ENCODE data around the gene IL18.
A peak's percentile ranks its signal among the peaks of the same experiment; 100 is the strongest.
"Not testable (repeated sequence)": the region's sequence is repeated elsewhere in the genome, so short reads cannot be mapped to it uniquely, and the experiment has no call there.

The IL18 gene

DNA sequence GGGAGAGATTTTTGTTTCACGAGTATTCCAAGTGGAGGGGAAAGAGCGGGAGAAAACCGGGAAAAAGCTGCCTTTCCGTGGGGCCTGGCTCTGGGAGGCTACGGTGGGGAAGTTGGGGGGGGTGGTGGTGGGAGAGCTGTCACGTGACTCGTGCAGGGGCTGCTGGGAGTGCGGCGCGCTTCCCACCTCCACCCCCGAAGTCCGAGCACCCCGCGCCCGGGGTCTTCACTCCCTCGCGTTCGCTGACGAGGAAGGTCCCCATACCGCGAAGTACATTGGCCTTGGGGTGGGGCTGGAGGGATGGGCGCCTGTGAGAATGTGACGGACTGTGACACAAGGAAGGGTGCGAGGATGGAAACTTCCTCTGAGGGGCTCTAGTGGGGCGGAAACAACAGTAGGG is 3.3 kb upstream of the IL18 start, which contains the start of gene TEX12:
Gene TEX12 (plus strand): TSS at position 228 of the 400 bp plus-strand sequence. CDS start 1,897 bp downstream, outside the sequence.
- no peak for DNase-seq

DNA sequence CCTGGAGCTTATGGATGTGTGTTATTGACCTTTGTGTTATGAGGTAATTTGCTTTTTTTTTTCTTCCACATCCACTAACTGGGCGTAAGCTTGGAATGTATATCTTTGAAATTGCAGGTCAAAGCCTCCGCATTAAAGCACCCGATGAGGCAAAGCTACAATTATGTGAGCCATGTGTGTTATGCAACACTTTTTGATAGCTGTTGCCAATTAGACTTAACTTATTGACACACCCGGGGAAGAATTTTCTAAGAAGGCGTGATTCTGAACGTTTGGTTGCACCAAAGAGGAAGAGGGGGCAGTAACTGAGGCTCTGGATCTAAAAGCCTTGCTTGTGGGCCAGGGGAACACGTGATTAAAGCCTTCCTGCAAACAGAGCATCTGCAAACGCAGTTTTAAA is 2.7 kb upstream of the IL18 start:
- DNase-seq: no peak

DNA sequence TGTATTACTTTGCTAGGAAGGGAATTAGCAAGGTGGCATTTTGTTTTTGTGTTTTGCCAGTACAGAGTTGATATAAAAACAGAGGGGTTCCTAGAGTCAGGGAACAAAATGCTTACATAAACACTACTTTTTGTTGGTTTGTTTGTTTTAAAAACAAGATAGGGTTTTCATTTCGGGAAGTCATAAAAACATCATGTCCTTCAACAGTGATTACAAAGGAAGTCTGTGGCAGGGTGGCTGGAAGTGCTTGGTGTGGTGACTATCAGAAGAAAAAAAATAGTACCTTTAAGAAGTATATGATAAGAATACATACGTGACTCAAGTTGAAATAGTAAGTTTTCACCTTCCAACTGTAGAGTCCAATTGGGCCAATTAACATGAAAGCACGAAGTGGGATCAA is 1.2 kb upstream of the IL18 start:
- DNase-seq: no peak

DNA sequence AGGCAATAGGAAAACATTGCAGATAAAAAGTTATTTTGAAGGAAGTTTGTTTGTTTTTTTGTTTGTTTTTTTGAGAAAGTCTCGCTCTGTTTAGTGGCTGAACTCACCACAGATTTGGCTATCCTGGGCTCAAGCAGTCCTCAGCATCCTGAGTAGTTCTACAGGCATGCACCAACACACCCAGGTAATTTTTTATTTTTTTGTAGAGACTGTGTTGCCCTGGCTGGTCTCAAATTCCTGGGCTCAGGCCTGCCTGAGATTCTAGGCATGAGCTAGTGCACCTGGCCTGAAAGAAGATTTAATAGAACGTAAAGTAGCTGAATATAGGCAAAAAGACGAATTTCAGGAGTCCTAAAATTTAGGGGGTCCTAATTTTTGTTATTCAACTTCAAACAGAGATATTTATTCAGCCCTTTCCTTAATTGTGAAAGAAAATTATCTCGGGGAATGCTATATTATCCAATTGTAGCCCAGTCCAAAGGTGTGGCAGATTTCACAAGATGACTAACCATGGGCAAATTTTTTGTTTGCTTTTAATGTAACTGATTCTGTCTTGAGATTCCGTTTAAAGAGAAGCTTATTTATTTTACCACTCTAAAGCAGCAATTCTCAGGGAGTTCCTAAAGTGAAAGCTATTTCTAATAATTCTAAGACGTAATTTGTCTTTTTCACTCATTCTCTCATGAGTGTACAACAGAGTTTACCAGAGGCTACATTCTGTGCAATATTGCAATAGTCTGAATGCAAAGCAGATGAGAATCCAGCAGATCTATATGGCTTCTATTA is 940 bp downstream of the IL18 start:
- DNase-seq: no peak

DNA sequence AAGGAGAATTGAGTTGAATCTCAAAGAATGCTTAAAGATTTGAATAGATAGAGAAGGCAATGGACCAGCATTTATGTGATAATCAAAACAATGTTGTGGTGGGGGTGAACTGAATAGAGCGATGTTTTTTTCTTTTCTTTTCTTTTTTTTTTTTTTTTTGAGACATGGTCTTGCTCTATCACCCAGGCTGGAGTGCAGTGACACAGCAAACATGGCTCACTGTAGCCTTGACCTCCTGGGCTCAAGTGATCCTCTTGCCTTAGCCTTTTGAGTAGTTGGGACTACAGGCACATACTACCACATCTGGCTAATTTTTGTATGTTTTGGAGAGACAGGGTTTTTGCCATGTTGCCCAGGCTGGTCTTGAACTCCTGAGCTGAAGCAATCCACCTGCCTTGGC is 1.7 kb downstream of the IL18 start:
- DNase-seq: not testable (repeated sequence)

DNA sequence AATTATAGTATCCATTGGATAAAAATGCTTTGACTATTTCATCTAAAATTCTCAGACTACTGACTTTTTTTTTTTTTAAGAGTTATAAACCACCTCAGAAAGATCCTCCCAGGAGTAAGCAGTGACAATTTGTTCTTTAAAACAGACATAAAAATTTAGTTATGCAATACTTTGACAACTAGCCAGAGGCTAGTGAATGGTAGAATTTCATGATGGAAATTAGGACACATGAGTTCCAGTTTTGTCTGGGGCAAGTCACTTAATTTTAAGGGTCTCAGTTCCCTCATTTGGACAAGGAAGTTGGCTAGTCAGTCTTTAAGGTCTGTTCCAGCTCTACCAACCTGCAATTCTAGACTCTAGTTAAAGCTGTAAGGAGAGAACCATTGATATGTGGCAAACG is 2.9 kb downstream of the IL18 start:
- DNase-seq: no peak

DNA sequence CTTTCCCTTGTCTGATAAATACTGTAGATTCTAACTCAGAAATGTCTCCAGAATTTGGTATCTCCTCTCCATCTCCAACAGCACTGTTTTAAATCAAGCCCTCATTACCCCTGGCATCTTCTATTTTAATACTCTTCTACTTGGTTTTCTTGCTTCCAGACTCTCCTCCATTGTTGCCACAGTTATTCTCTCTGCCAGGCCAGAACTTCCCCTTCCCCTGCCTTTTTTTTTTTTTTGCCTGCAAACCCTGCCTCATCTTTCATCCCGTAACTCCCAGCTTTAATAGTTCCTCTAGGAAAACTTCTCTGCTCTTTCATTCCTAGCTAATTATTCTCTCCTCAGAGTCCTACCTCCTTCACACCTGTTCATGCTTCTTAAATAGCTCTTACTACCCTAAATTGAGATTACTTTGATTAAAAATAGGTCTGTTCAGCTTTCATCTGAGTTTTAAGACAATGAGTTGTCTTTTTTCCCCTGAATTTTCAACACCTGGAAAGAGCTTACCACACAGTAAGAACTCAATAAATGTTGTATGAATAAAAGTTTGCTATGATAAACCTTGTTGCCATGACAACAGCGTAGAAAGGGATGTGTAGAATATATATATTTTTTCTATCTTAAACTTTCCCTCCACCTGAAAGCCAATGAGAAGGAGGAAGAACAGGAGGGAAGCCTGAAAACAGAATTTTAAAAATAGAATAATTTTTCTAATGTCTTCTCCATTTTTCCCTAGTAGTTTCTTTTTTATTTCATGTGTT is 3.6 kb downstream of the IL18 start:
- DNase-seq: no peak

DNA sequence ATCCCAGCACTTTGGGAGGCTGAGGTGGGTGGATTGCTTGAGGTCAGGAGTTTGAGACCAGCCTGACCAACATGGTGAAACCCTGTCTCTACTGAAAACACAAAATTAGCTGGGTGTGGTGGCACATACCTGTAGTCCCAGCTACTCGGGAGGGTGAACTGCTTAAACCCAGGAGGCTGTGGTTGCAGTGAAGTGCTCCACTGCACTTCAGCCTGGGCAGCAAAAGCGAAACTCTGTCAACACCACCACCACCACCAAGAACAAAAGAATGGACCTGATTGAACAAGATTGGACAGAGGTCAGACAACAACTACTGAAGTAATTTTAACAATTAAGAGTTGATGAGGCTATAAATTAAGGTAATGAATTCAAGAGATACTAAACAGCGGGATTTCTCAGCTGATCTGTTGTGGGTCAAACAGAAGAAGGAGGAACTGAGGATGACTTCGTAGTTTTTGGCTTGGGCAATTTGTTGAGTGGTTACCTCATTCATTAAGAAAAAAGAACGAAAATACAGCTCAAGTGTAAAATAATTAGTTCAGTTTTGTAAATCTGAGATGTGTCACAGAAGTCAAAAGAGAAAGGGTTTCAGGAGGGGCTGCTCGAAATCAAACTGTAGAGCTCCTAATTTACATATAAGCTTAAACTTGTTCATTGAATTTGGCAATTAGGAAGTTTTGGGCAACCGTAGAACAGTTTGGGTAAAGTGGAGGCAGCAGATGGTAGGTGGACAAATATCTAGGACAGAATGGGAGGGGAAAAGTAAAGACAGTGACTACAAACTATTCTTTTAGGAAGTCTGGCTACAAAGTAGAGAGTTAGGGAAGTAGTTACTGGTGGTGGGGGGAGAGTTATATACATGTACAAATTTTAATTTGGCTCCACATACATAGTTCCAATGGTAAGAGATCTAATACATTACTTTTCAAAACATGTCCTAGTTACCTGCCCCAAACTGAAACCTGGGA is 4.5 kb downstream of the IL18 start:
- DNase-seq: no peak

DNA sequence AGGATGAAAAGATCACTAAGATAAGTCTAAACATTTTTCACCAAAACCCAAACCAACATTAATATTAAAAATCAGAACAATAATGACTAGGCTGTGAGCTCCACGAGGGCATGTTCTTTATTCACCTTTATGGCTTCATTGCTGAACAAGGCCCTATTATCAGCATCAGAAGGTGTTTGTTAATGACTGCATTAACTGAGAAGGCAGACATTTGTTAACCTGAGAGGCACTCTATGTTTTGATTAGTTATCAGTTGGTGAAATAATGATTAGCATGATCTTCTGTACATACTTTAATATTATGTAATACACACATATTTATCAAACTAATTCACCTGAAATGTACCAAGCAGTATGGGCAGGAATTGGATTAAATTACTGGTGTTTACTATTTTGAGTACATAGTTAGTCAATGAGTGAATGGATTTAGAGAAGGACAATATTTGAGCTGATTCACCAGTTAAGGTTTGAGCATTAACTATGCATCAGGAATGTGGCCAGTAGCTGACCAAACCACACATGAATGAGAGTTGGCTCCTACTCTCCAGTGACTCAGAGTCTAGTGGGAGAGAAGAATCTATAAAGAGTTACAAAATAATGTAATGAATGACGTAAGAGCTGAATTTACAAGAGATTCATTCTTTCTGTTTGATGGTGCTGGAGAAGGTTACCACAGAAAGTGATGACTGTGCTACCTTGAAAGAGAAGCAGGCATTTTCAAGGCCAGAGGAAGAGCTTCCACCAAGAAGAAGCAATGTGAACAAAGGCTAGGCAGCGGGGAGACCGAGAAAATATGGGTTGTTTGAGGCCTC is 6.7 kb downstream of the IL18 start:
- DNase-seq: no peak

DNA sequence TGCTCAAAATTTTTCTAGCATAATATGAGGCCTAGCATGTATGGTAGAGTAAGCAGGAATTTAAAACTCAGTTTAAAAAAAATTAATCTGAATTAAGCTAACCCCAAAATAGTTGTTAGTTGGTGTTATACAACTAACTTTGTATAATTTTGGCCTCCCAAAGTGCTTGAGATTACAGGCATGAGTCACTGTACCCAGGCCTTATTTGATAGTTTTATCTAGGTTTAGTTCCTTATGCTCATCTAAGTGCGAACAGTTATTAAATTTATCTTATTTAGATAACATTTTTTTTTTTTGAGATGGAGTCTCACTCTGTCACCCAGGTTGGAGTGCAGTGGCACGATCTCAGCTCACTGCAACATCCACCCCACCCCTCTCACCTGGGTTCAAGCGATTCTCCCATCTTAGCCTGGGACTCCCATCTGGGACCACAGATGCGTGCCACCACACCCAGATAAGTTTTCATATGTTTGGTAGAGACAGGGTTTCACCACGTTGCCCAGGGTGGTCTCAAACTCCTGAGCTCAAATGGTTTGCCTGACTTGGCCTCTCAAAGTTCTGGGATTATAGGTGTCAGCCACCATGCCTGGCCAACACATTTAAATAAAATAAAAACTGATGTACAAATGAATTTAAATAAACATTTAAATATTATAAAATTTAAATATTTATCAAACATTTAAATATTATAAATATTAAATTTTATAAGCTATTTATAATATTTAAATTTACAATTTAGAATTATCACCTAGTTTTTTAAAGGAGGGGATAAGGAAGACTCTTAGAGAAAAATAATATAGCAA is 7.5 kb downstream of the IL18 start:
- no peak for DNase-seq

DNA sequence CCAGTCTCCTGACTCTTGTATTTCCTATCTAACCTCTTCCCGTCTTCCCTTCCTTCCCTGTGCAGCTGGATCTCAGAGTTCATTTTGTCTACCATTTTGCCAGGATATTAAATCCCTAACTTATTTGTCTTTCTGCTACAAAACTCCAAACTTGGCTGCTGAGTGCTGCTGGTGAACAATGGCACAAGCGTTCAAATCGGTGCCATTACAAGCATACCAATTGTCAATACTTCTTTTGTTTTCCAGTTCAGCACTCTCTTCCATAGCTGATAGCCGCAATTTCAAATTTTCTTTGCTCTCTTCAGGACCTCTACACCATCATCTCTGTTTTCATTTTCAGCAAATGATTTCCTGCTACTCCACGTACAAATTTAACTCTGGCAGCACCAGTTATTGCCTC is 13.4 kb downstream of the IL18 start:
- DNase-seq: no peak

DNA sequence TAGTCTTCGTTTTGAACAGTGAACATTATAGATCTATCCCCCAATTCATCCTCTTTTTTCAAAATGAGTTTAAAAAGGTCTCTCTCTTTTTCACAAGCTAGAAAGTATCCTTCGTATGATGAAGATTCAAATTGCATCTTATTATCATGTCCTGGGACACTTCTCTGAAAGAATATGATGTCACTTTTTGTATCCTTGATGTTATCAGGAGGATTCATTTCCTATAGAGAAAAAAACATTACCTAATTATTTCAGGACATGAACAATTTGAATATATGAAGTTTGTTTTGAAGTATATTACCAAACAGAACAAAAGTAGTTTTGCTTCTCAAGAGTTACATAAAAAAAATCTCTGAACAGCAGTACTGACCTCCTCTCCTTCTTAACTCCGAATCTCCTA is 20.3 kb downstream of the IL18 start:
- no peak for DNase-seq

DNA sequence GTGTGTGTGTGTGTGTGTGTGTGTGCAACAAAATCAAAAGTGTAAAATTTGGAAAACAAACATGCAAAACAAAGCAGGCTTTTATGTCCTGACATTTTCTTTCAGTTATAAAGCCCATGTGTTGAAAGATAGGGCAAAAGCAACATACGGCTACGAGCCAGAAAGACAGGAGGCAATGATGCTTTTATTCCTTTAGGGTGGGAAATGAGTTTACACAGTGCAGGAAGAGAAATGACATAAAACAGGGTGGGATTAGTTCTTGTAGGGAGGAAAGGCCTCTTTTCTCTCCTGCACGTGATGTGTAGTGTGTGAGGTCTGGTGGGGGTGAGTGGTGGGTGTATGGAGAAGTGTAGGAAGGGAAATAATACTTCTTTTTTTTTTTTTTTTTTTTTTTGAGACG is 29.4 kb downstream of the IL18 start:
- no peak for DNase-seq

DNA sequence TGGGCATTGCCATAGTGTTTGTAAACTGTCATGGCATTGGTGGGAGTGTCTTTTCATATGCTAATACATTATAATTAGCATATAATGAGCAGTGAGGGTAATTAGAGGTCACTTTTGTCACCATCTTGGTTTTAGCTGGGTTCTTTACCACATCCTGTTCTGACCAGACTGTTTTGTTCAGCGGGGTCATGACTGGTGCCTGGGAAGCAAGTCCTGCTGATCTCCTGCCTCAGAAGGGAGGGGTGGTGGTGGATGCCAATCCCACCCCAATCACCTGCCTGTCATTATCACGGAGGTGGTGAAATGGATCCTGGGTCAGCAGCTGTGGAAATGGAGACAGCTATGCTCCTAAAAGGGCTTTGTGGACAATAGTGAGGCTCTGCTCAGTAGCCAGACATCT is 31.2 kb downstream of the IL18 start:
- no peak for DNase-seq

DNA sequence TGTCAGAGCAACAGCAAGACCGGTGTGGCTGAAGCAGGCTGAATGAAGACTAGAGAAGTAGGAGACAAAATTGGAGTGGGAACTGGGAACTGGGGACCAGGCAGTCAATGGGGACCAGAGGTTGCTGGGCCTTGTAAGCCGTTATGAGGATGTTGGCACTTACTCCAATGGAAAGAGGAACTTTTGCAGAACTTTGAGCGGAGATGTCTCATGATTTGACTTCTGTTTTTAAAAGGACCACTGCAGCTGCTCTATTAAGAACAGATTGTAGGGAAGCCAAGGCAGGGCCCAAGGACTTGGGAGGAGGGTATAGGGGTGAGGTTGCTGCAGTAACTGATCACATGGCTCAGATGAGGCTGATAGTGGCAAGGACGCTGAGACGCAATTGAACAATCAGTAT is 34.2 kb downstream of the IL18 start:
- no peak for DNase-seq

DNA sequence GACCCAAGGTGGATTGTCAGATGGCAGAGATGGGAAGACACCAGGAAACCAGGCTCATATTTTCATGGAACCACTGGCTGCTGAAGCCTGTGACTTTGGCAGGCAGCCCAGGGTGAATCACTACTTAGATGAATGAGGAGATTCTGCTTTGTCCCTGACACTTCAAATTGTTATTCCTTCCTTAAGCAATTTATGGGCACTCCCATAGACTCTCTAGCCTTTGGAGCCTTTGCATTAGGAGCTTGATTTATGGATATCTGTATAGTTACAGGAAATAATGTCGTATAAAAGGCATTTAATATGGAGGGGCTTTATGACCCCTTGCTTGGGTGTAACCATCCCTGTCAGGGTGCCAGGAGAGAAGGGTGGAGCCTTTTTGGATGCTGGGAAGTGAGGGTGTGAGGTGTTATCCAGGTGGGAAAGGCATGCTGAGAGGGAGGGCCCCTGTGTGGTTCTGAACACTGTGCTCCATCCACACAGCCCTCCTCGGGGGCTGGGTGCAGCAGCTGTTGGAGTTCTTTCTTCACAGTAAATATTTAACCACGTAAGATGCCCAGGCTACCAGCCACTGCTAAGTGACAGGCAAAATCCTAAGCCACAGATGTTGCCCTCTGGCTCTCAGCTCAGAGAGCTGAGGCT is 35.3 kb downstream of the IL18 start:
- DNase-seq: peak; percentile 28

DNA sequence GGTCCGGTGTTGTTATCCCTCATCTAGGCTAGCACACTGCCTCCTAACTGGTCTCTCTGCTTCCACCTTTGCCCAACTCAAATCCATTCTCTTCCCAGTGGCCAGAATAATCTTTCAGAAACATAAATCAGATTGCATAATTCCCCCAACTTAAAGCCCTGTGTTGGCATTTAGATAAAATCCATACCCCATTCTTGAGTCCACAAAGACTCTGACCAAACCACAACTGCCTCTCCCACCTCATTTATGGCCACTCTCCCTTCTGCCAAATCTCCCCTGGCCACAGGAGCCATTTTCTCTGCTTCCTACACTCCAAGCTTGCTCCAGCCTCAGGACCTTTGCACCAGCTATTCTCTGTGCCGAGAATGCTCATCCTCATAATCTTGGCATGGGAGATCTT is 36.8 kb downstream of the IL18 start:
- no peak for DNase-seq

DNA sequence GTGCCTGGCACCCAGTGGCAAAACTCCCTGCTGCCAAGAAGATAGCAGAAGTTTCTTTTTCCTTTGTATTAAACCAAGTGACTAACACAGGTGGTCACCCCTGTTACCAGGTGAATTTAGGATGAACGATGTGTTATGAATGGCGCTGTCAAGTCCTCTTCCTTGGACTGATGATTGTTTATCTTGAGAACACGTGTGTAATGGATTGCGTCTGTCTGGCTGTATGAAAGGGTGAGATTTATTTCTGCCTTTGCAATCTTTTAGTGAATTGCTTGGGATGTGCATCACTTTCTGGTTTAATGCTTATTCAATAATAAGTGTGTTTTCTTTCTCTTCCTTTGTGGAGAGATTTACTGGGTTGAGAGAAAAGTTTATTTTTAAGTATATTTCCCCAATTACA is 40.8 kb downstream of the IL18 start:
- DNase-seq: no peak

DNA sequence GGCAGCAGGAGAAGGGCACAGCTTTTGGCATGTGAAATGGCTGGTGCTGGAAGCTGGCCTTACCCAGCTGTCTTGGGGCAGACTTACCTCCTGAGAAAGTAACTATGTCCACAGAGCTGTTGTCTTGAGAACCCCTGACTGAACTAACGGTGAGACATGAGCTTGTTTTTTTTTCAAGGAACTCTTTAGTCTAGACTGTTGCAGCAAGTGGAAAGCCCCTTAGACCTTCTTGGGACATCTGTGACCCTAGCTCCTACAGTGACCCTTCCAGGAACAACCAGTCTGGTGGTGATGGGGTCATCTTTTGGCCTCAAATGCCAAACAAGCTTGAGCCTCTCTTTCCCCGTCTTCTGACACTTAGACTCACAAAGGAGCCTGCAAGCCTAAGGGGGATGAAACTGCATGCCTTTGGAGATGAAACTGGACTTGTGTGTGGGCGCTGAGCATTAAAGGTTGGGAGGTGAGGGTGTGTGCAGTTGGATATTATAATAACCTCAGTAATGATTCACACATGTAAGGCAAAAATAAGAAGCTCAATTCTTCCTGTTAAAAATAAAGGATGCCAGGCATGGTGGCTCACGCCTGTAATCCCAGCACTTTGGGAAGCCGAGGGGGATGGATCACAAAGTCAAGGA is 41.8 kb downstream of the IL18 start:
- DNase-seq: no peak

DNA sequence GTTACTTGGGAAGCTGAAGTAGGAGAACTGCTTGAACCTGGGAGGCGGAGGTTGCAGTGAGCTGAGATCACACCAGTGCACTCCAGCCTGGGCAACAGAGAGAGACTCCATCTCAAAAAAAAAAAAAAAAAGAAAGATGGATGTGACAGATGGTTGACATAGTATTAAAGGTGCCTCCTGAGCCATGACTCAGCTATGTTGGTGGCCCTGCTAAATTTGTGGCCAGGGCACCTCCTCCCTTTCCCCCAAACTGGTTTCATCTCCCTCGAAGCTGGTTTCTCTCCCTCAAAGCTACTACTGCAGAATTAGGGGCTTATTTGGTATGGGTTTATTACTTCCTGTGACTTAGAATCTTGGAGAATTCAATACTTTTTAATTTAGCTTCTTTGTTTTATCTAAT is 45.7 kb downstream of the IL18 start:
- no peak for DNase-seq

All from femur (tissue), 1 donor.